22Rv1 (cell line): Measurements from ENCODE around the gene RPL23.

Experiments used
- ZFX ChIP-seq: fragments of 450-650 bp; IDR thresholded peaks from 2 replicates; pipeline ENCODE4 v1.6.1; 2017; ENCODE audit warnings: antibody characterized with exemption, borderline replicate concordance
- TF ChIP-seq, protein P1 (sequence below): fragments of 450-650 bp; IDR thresholded peaks from 2 replicates; pipeline ENCODE4 v1.5.1; 2017; ENCODE audit warnings: mild to moderate bottlenecking

DNA sequence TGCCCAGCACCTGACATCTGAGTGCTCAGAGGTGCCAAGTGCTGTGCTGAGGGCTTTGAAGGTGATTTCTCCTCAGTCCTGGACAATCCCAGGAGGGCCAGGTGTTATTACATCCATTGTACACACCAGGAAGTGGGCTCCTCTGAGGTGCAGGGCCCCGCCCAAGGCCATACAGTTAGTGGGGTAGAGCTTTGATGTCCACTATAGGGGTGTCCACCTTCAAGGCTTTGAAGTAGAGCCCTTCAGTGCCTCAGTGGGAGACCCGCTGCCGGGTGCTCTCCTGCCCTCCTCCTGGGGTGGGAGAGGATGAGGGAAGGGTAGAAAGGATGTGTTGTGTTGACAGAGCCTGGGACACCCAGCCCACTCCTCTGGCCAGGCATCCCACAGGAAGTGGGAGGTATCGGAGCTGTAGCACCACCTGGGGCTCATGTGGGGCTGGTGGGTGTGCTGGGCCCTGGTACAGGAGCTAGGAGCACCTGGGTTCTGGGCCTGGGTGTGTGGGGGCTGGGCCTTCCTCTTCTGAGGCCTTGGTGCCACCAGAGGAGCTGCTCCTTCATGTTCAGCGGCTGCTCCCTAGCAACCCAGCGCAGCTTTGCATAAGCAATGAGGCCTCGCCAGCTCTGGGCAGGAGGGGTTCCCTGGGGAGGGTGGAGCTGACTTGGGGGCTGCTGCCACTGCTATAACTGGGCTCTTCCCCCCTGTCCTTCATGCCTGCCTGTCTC, 23.8 kb upstream of the RPL23 start:
- TF ChIP-seq, protein P1, sequence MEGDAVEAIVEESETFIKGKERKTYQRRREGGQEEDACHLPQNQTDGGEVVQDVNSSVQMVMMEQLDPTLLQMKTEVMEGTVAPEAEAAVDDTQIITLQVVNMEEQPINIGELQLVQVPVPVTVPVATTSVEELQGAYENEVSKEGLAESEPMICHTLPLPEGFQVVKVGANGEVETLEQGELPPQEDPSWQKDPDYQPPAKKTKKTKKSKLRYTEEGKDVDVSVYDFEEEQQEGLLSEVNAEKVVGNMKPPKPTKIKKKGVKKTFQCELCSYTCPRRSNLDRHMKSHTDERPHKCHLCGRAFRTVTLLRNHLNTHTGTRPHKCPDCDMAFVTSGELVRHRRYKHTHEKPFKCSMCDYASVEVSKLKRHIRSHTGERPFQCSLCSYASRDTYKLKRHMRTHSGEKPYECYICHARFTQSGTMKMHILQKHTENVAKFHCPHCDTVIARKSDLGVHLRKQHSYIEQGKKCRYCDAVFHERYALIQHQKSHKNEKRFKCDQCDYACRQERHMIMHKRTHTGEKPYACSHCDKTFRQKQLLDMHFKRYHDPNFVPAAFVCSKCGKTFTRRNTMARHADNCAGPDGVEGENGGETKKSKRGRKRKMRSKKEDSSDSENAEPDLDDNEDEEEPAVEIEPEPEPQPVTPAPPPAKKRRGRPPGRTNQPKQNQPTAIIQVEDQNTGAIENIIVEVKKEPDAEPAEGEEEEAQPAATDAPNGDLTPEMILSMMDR = no peak
- no peak for TF ChIP-seq ZFX
